Measurements from ENCODE around the gene AKAP13.

AKAP13 gene

DNA sequence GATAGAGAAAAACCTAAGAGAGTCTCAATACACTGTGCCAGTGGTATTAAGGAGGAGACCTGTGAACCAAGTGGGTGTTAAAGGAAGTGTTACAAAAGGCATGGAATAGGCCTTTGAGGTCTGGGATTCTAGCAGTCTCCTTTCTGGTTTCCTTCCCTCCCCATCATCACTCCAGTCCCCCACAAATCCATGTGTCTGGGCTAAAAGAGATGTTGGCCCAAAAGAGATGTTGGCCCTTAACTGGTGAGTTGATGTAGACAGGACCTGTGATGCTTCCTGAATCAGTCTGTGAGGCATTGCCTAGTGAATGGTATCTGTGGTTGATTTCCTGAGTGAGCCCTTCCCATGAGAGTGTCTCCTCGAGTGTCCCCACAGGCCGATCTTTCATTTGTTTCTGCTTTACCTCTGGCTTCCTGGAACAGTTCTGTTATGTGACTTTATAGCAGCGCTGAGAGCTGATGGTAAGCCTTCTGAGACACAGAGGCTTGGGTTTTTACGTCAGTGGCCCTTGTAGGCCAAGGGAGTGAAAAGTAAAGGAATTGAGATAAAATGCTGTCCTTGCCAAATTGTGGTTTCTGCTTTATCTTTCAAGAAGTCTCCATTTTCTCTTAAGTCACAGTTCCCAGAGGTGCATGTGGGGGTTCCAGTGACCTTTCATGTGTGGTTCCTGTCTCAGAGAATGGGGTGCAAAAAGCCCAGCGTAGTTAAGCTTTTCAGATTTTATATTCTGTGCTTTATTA is 326.5 kb downstream of the AKAP13 start:
- DNase-seq (ENCODE audit: low spot score), result no peak

DNA sequence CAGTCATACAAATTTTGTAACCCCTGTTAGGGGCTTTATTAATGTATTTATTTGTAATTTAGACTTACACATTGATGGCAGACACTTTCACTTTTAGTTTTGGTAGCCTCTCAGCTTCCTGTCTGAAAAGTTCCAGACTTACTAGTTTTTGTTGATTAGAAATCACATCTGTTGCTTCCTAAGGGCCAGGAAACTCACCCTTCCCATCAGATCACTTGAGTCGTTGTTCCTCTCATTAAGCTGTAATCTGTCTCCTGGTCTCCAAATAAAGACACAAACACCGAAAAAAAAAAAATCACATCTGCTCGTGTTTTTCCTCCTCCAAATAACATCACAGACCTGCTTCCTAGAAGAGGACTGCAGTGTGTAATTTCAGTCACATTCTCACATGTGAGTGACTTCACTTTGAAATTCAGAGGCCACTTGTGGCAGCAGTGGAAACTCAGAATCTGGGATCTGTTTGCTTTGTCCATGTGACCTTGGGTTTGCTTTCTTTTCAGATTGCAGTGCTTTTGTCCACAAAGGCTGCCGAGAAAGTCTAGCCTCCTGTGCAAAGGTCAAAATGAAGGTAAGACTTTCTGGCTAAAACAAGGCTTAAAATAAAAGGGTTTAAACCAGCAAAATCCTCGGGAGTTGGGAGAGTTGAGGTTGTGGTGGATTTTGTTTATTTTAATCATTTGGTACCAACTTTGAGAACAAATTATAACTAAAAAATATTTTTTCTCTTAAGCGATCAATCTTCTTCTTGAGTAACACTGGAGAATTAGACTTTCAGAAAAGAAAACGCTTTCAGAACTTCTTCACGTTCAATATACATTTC is 327.3 kb downstream of the AKAP13 start:
- peak; percentile 61 for DNase-seq (ENCODE audit: low spot score)

DNA sequence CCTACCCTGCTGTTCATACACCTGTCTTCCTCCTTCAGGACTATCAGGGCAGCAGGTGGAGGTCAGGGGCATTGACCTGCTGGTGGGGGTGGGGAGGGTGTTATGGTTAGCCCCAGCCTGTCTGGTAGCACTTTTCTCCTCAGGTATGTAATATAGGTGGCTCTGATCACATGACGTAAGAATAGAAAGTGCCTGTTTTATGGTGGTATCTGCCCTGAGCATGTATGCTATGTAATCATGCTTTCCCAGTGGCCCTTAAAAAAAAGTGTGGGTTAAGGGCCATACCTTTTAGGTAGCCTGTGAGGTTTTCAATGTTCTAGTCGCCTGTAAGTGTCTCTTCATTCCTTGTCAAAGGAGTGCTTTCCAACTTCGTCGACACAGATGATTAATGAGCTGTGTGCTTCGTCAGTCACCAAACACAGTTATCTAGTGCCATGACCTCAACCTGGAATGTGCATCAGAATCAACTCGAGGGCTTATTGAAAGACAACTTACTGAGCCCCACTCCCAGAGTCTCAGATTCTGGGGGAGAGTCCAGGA is 328.1 kb downstream of the AKAP13 start:
- DNase-seq (ENCODE audit: low spot score), result peak; percentile 27

DNA sequence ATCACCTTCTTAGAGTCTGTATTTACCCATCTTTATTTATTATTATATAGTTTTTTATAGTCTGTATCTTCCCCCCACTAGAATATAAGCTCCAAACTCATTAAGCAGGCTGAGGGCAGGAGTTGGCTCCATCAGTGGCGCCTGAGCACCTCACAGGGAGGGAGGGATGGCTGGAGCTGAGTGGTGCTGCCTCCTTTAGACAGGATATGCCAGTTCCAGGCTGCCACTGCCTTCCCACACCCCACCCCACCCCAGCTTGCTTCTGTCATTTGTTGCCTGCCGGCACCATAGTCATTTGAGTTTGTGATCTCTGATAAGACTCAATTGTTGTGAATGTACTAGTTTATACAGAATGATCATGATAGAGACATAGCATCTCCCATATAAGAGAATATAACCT is 328.8 kb downstream of the AKAP13 start:
- DNase-seq (ENCODE audit: low spot score), result no peak

DNA sequence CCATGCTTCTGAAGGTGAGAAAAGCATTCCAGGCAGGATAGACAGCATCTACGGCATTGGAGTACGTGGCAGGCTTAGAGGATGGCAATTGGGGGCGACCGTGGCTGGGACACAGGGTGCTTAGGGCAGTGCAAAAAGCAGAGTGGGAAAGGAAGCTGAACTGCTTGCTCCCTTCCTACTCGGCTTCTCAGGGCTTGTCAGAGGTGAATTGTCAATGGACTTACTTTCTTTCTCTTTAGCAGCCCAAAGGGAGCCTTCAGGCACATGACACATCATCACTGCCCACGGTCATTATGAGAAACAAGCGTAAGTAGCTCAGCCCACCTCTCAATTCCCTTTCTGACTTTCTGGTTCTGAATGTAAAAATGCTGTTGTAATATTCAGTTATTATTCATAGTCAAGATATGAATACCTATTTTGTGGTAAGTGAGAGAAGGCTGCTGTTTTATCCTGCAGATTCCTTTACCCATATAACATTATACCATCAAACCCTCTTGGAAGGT is 330.0 kb downstream of the AKAP13 start:
- DNase-seq (ENCODE audit: low spot score), result no peak

DNA sequence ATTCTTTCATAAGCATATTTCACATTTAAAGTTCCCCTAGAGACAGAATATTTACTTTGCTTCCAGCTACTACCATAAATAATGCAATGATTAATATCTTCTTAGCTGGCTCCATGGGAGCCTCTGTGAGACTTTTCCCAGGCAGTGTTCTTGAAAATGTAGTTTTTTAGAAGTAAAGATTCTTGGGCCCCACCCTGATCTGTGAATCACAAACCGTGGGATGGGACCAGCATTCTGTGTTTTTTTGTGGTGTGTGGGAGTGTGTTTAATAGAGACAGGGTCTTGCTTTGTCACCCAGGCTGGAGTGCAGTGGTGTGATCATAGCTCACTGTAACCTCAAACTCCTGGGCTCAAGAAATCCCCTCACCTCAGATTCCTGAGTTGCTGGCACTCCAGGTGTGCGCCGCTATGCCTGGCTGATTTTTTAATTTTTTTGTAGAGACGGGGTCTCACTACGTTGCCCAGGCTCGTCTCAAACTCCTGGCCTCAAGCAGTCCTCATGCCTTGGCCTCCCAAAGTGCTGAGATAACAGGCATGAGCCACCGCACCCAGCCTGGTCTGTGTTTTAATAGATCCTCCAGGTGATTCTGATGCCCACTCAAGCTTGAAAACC is 331.3 kb downstream of the AKAP13 start:
- no peak for DNase-seq (ENCODE audit: low spot score)

DNA sequence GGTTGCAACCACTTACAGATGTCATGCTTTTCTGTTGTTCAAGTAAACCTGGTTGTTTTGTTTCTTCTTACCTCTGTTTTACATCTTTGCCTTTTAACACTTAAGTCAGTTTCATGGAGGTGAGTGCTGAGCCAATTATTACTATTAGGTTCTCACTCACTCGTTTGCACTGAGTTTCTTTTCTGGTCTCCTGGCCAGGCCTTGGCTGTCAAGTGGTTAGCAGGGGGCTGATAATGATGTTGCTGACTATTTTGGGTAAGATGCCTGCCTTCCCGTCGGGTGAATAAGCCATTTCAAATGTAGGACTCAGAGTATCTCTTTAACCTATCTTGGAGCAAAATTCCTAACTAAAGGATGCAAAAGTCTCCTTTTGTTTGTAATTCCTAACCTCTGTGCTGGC is 335.9 kb downstream of the AKAP13 start:
- no peak for DNase-seq (ENCODE audit: low spot score)

DNA sequence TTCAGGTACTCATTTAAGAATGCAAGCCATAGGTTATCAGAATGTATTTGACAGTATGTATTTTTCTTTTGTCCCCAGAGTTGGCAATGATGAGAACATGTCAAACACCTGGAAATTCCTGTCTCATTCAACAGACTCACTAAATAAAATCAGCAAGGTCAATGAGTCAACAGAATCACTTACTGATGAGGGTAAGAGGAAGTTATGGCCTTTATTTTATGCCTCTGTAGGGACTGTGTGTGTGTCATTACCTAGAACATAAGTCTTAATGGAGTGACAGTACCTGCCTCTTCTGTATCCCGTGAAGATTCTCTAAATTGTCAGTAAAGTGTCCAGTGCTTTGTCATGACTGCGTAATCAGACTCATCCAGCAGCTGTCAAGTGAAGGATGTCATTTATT is 336.8 kb downstream of the AKAP13 start:
- DNase-seq (ENCODE audit: low spot score), result no peak

DNA sequence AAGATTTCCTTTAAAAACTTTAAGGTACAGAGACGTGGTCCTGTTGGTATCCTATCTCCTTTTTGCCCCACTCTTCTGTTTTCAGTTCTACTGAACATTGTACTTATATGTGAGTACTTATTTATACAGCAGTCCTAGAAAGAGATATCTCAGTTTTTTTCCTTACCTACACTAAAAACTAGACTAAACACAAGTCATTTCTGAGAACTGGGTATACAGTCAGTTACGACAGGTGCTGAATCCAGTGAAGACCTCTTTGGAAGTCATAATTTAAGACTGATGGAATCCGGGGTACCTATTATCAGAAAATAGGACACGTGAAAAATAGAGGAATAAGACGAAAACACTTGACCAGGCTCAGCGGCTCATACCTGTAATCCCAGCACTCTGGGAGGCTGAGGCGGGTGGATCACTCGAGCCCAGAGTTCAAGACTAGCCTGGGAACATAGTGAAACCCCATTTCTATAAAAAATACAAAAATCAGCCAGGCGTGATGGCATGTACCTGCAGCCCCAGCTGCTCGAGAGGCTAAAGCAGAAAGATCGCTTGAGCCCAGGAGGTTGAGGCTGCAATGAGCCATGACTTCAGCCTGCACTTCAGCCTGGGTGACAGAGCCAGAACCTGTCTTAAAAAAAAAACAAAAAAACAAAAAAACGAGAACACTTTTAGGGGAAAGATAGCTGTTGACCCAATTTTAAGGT is 338.0 kb downstream of the AKAP13 start:
- DNase-seq (ENCODE audit: low spot score), result no peak

DNA sequence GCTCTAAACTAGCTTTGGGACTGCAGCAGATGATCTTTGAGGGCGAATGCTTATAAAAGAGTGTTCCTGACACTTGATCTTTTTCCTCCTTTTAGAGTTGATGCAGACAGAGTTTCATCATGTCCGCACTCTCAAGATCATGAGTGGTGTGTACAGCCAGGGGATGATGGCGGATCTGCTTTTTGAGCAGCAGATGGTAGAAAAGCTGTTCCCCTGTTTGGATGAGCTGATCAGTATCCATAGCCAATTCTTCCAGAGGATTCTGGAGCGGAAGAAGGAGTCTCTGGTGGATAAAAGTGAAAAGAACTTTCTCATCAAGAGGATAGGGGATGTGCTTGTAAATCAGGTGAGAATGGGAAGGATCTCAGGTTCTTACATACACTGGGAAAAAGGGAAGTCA is 338.6 kb downstream of the AKAP13 start:
- DNase-seq (ENCODE audit: low spot score), result no peak

DNA sequence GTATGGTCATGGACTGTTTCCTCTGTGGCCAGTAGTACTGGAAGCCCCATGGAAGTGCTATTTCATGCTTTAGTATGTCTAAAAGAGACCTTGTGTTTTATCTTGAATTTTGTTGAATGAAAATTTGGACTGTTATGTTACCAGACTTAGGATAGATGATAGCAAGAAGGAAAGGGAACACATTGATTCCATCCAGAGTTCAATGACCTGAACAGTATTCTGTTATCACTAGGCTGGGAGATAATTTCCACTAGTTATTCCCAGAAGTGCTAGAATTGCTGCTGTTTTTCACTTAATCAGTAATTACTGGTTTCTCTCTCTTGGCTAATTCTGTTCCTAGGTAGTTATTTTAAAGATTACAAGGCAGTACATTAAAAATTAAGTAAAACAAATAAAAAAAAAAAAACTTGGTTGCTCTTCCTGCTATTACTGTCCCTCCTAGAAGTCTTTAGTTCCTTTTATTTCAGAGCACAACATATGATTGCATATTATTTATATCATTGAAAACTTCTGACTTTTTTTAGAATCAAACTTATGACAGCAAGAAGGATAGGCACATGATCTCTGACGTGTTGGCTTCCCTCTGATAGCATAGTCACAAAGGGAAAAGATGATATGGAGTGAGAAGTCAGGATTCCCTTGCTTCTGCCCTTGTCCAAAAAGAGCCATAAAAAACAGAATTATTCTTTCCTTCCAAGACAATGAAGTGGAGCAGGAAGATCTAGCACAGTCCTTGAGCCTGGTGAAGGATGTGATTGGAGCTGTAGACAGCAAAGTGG is 342.2 kb downstream of the AKAP13 start:
- DNase-seq (ENCODE audit: low spot score), result no peak

DNA sequence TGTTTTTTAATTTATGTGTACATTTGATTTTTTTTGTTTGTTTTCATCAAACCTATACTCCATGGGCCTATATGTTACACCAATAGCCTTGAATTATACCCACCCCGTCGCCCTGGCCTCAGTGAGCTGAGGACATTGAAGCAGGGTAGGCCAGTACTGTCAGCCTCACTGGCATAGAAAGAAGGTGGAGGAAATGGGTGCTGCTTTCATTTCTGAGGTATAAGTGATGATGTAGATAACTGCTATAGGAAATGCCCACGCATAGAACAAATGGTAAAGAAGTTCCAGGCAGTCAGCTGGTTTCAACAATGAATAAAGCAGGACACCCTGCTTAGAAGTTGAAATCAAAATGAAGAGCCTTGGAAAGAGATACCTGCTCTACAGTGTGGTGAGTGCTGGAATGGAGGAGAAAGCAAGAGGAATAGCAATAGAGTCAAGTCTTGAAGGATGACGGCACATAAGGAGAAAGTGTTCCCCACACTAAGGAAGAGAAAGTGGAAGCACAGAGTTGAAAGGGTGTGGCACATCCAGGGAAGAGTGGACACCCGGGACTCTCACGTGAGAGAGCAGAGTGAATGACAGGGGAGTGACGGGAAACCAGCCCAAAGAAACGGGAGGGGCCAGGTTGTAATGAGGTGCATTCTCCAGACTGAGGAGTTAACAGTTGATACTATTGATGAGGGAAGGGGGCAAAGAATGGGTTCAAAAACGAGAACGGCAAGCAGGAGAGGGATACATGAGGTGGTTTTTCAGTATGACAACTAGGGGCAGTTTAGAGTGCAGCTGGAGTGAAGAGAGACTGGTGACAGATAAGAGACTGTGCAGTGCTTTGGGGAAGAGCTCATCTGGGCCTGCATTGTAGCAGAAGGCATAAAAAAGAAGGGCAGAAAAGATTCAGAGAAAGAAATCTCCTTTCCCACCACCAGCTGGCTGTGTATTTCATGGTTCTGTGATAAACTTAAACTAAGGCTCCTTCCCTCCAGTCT is 343.9 kb downstream of the AKAP13 start:
- no peak for DNase-seq (ENCODE audit: low spot score)

DNA sequence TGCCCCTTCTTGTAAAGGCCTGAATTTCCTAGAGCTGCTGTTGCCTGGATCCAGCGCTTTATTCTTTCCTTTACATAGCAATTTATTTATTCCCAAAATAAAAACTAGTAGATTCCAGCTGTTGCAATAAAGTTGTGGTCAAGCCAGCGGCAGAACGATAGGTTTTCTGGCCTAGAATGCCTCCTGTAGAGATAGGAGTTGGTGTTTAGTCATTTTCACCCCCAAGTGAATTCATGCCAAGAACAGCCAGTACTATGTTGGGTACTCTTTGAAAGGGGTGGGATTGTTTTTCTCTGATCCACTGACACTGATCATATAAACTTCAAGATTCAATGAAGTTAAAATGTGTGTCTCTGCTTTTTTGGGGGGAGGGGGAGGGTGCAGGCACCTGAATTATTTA is 344.6 kb downstream of the AKAP13 start:
- no peak for DNase-seq (ENCODE audit: low spot score)

DNA sequence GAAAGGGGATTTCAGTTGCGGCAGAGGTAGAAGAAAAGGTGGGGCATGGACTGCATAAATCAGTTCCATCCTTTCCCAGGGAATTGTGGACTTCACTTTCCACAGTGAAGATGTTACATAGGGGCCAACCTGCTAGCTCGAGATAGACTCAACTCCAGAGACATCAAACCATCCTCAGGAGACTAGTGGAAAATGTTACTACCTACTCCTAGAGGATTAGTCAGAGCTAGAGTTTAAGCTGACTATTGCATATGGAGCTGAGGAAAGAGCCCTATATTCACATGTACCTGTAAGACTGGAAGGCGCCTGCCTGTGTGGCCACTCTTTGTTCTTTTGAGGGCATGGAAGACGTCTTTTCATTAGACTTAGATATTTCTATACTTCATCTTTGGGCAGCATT is 345.2 kb downstream of the AKAP13 start:
- no peak for DNase-seq (ENCODE audit: low spot score)

DNA sequence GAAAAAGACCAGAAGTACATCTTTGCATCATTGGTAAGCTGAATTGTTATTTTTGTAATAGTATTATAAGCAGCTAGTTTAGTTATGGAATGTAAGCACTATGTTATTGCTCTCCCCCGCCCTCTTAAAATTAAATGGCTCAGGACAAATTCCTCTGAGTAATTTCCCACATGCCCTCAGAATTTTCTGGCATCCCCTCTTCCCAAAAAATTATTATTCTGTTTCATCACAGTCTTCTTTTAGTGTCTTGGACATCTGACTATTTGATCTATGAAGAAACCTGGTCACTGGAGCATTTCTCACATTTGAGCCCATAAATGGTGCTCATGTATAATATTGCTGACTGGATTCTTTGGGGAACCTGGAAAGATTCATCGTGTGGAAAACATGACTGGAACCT is 346.1 kb downstream of the AKAP13 start:
- no peak for DNase-seq (ENCODE audit: low spot score)

DNA sequence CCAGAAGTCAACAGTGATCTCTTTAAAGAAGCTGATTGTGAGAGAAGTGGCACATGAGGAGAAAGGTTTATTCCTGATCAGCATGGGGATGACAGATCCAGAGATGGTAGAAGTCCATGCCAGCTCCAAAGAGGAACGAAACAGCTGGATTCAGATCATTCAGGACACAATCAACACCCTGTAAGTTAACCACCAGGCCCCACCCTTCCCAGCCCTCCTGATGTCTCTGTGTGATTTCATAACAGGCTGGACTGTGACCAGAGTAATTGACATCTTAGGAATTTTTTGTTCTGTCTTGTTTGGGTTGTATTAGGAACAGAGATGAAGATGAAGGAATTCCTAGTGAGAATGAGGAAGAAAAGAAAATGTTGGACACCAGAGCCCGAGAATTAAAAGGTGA is 346.7 kb downstream of the AKAP13 start:
- DNase-seq (ENCODE audit: low spot score), result no peak

DNA sequence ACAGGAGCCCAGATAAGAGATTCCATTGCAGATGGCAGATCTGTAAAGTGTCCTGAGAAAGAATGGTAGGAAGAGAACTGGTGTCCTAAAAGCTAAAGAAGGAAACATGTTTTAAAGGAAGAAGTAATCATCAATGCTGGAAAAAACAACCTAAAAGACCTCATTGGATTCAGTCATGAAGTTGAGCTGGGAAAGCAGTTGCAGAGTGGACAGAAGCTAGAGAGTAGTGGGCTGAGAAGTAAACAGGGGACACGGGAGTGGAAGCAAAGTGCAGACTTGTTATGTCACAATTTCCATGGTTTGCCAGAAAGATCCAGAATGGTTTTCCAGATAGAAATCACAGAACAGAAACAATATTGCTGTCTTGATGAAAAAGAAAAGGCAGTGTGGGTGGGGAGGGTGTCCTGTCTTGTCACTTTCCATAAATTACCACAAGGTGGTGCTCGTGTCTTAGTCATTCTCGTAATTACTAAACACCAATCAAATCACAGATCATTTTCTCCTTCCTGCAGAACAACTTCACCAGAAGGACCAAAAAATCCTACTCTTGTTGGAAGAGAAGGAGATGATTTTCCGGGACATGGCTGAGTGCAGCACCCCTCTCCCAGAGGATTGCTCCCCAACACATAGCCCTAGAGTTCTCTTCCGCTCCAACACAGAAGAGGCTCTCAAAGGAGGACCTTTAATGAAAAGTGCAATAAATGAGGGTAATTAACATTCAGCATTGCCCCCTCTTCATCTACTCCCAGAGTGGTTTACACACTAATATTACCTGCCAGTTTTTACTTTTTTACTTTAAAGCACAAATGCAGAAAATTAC is 349.8 kb downstream of the AKAP13 start:
- peak; percentile 77 for DNase-seq (ENCODE audit: low spot score)

DNA sequence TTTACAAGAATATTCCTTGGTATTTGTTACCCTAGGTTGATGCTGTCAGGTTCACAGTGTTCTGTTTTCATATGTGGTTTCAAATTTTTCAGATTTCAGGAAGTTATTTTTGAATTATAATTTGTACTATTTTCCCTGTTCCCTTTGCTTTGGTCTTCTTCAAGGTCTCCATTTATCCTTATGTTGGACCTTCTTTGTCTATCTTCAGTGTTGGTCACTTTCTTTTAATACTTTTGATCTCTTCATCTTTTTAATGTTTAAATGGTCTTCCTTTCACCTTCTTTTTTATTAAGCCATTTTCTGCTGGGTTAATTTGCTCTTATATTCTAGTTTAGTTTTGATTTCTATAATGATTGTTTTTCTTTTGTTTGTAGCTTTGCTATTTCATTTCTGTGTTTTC is 353.0 kb downstream of the AKAP13 start:
- DNase-seq (ENCODE audit: low spot score), result no peak

DNA sequence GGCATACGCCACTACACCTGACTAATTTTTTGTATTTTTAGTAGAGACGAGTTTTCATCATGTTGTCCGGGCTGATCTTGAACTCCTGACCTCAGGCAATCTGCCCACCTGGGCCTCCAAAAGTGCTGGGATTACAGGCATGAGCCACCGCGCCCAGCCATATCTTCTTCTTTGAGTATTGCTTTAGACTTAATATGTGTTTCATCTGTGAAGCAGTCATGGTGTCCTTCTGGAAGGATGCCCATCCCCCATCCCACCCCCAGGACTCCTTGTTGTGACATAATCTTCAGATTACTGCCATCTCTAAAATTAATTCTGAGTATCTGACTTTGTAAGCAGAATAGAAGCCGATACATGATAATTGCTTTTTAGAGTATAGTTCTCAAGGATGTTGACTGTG is 356.7 kb downstream of the AKAP13 start:
- DNase-seq (ENCODE audit: low spot score), result no peak

Measured in HuH-7 (cell line).